Putamen (tissue), 1 donor: ENCODE measurements around the gene RDH16.
"Not testable (repeated sequence)": the region's sequence is repeated elsewhere in the genome, so short reads cannot be mapped to it uniquely, and the experiment has no call there.

Source experiments
- DNase-seq: peaks from one replicate; pipeline ENCODE4 v3.0.0-alpha.2; 2016; ENCODE audit warnings: low spot score

The RDH16 gene

DNA sequence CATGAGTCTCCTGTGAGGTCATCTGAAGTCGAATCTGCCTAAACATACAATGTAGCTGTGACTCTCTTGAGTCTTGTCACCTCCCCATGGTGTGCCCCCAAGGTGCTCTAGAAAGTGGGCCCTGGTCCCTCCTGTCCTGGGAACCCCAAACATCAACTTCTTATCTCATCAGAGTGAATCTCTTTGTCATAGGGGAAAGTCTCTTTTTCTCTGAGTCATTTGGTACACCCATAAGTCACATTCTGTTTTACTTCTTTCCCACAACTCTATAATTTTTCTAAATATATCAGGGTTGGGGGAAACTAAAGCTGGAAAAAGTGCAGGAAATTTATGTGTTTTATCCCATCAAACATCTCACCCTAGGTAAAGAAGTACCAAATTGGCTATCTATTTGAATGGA is 36.1 kb downstream of the RDH16 start:
- DNase-seq, result no peak

DNA sequence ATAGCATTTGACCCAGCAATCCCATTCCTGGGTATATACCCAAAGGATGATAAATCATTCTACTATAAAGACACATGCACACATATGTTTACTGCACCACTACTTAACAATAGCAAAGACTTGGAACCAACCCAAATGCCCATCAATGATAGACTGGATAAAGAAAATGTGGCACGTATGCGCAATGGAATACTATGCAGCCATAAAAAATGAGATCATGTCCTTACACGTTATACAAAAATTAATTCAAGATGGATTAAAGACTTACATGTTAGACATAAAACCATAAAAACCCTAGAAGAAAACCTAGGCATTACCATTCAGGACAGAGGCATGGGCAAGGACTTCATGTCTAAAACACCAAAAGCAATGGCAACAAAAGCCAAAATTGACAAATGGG is 39.3 kb downstream of the RDH16 start:
- DNase-seq, result not testable (repeated sequence)

DNA sequence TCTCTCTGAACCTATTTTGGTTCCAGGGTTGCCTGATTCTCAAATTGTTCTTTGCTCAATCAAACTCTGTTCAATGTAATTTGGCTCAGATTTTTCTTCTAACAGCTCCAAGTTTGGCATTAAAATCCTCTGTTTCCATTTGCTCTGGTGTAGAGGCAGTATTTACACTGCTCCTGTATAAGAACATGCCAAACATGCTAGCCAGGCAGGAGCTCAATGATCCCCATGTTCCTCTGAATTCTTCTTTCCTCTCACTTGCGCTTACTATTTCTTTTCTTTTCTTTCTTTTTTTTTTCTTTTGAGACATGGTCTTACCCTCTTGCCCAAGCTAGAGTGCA is 40.4 kb downstream of the RDH16 start:
- no peak for DNase-seq

DNA sequence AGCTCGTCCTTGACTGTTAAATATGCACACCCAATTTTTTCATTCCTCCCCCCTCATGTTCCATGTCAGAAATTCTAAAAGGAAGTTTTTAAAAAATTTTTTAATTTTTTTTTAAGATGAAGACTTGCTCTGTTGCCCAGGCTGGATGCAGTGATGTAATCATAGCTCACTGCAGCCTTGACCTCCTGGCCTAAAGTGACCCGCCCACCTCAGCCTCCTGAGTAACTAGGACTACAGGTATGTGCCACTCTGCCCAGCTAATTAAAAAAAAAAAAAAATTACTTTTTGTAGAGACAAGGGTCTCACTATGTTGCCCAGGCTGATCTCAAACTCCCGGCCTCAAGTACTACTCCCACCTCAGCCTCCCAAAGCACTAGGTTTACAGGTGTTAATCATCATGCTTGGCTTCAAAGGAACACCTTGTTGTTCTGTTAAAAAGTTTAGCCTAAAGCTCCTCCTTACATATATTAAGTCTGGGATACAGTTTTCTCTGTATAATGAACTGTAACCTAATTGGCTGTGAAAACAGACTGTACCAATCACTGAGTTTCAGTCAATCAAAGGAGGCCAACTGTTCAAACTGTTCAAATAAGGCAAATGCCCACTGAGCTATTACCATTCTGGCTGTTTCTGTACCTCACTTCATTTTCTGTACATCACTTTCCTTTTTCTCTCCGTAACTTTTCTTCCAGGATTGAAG is 41.0 kb downstream of the RDH16 start:
- no peak for DNase-seq

DNA sequence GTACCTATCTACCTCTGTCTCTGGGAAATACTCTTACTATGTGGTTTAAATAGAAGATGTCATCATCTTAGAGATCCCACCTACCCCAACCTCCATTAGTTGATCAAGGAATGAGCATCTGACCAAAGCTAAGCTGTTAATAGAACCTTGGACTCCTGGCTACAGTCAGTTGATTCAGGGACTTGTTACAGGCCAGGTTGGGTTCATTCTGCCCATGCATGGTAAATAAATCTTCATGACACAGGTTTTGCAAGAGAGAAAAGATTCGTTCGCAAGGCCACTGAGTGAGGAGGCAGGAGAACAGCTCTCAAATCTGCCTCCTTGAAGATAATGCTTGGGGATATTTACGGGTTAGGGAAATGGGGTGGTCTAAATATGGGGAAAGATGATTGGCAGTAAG is 42.7 kb downstream of the RDH16 start:
- no peak for DNase-seq

DNA sequence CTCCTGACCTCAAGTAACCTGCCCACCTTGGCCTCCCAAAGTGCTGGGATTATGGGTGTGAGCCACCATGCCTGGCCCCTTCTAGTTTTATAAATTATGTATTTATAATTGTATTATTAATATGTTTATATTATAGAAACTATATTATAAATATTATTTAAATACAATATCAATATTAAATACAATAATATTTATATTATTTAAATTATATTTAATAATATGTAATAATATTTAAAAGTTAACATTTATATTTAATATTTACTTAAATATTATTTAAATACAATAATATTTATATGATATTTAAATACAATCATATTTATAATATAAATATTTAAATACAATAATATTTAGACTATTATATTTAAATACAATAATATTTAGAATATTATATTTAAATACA is 43.2 kb downstream of the RDH16 start:
- DNase-seq, result no peak

DNA sequence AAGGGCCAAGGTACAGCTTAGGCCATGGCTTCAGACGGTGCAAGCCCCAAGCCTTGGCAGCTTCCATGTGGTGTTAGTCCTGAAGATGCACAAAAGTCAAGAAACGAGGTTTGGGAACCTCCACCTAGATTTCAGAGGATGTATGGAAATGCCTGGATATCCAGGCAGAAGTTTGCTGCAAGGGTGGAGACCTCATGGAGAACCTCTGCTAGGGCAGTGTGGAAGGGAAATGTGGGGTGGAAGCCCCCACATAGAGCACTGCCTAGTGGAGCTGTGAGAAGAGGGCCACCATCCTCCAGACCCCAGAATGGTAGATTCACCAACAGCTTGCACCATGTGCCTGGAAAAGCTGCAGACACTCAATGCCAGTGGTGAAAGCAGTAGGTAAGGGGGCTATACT is 48.0 kb downstream of the RDH16 start:
- not testable (repeated sequence) for DNase-seq

DNA sequence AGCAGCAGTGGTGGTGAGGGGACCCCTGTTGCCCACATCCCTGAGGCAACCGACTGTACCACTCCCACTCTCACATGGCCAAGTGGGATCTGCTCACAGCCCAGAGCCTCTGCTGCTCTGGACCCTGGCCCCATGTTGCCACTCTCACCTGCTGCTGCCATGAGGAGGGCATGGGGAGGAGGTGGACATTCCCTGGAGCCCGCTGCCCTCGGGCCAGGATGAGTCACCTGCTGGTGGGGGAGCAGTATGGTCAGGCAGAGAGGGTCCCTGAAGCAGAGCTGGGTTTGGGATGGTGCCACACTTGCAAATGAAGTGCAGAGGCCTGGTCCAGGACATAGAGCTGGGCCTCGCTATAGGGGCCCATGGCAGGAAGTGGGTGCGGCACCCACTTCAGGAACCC is 49.3 kb downstream of the RDH16 start:
- no peak for DNase-seq

DNA sequence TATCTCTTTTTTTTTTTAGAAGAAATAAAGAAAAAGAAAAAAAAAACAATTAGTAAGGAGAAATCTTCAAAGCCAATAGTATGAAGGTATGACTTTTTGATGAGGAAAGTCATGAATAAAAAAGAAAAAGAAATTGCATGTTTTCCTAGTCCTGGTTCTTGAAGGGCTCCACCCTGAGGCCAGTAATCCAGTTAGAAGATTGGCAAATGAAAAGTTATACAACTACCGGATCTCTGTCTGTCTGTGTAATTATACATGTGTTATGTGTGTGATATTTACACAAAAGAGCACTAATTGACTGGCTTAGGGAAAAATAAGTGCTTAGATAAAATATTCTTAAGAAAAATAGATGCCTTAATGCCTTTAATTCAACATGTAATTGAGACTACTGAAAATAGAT is 51.6 kb downstream of the RDH16 start:
- DNase-seq, result no peak

DNA sequence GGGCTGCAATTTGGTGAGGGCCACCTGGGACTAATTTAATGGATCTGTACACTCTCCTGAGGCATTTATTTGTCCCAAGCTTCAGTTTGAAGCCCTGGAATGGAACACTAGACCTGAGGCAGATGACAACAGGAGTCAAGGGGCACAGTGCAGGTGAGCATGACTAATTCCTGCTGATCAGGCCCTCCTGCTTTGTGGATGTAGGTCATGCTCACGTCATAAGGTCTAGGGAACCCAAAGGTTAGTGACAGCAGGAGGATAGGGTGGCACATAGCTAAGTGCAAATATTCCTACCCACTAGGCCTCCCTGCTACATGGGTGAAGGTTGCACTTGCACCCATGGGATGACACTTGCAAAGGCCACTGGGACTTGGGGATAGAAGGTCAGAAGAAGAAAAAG is 54.0 kb downstream of the RDH16 start:
- DNase-seq, result no peak
